ENCODE data around the gene RTF1. TPM values are rescaled to one million over a fixed set of nuclear protein-coding genes. Genes with fewer than 3 reads are reported as not detected.
A peak's percentile ranks its signal among the peaks of the same experiment; 100 is the strongest.

The RTF1 gene
- total RNA-seq, 1 experiment from 2014 or later: 49.5 TPM

DNA sequence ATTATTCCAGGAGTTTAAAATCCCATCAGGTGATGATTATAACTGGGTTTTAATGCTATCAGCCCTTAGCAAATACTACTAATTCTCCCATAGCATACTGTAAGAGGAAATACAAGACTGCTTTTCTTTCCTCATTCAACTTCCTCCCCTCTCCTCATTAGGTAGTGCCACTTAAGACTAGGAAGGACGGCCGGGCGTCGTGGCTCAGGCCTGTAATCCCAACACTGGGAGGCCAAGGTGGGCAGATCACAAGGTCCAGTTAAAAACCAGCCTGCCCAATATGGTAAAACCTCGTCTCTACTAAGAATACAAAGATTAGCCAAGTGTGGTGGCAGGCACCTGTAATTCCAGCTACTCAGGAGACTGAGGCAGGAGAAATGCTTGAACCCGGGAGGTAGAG lies 29.2 kb upstream of the RTF1 start:
- DNase-seq: no peak
- H2BK120ac ChIP-seq (ENCODE audit: low read depth, low read length, poor library complexity, severe bottlenecking): no peak overlapping the region
- no peaks in the 10 kb centered on the region for H3K4me1 Mint-ChIP-seq
- H4K8ac ChIP-seq (replicated peaks; ENCODE audit: insufficient read length, low read depth, low read length): no peak overlapping the region
- H3K27me3 Mint-ChIP-seq (ENCODE audit: low read depth): no peaks in the 10 kb centered on the region
- H3K23me2 ChIP-seq (ENCODE audit: insufficient read length, low read depth, low read length, poor library complexity, severe bottlenecking): no peaks in the 10 kb centered on the region
- peak overlapping the region in 1 of 3 experiments; percentile 73; a peak in 1 of 7 replicates for H3K27ac Mint-ChIP-seq
- no peaks in the 10 kb centered on the region for H3K4me1 ChIP-seq (ENCODE audit: insufficient read depth, low read length)
- no peak overlapping the region for H2AK5ac ChIP-seq (ENCODE audit: insufficient read length, low read length)
- H3K27me3 ChIP-seq (ENCODE audit: insufficient read depth, low read length): no peaks in the 10 kb centered on the region
- H3K27ac ChIP-seq (ENCODE audit: insufficient read length, low read depth, low read length): no peak overlapping the region
- no peaks in the 10 kb centered on the region for H3K79me2 ChIP-seq (ENCODE audit: insufficient read depth, low read length)
- no peak overlapping the region for H2BK15ac ChIP-seq (ENCODE audit: low read depth, low read length)
- H3K23ac ChIP-seq (ENCODE audit: insufficient read length, low read depth, low read length): no peak overlapping the region
- H3K9me3 ChIP-seq (ENCODE audit: control insufficient read depth, low read depth, low read length): no peaks in the 10 kb centered on the region
- no peaks in the 10 kb centered on the region for H3K9me3 Mint-ChIP-seq
- no peak overlapping the region for H3K14ac ChIP-seq (ENCODE audit: insufficient read depth, low read length)
- H2AFZ ChIP-seq (ENCODE audit: low read length): no peak overlapping the region
- no peak overlapping the region for H3K9ac ChIP-seq (ENCODE audit: extremely low read depth, insufficient read length, low read length)
- no peak overlapping the region for H2BK12ac ChIP-seq (ENCODE audit: insufficient read length, low read depth, low read length)
- H3K4me3 Mint-ChIP-seq: no peak overlapping the region
- no peak overlapping the region for H4K91ac ChIP-seq (ENCODE audit: insufficient read length, low read depth, low read length)
- no peak overlapping the region for H3K4me2 ChIP-seq (ENCODE audit: insufficient read depth, insufficient read length, low read length)
- H2BK5ac ChIP-seq (ENCODE audit: insufficient read length, low read length): no peak overlapping the region
- H4K20me1 ChIP-seq (ENCODE audit: control insufficient read depth, insufficient read depth, insufficient read length): no peaks in the 10 kb centered on the region
- no peak overlapping the region for H3K56ac ChIP-seq (ENCODE audit: insufficient read length, low read depth, low read length)
- H3K79me1 ChIP-seq (ENCODE audit: insufficient read depth, low read depth, low read length, poor library complexity, severe bottlenecking): no peaks in the 10 kb centered on the region
- no CpG with 5 or more reads among the region's 6 CpGs for WGBS (ENCODE audit: extremely low coverage, insufficient read length, low lambda C conversion rate)
- no peak overlapping the region for H3K18ac ChIP-seq (ENCODE audit: insufficient read length, low read depth, low read length)
- H4K5ac ChIP-seq (ENCODE audit: insufficient read length, low read depth, low read length): no peak overlapping the region
- TF ChIP-seq, protein P1, sequence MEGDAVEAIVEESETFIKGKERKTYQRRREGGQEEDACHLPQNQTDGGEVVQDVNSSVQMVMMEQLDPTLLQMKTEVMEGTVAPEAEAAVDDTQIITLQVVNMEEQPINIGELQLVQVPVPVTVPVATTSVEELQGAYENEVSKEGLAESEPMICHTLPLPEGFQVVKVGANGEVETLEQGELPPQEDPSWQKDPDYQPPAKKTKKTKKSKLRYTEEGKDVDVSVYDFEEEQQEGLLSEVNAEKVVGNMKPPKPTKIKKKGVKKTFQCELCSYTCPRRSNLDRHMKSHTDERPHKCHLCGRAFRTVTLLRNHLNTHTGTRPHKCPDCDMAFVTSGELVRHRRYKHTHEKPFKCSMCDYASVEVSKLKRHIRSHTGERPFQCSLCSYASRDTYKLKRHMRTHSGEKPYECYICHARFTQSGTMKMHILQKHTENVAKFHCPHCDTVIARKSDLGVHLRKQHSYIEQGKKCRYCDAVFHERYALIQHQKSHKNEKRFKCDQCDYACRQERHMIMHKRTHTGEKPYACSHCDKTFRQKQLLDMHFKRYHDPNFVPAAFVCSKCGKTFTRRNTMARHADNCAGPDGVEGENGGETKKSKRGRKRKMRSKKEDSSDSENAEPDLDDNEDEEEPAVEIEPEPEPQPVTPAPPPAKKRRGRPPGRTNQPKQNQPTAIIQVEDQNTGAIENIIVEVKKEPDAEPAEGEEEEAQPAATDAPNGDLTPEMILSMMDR (conservative IDR thresholded peaks at IDR 0.05): no peak
- peaks cover under 1 to 10% (median 3%) of the 10 kb centered on the region in 3 experiments; a peak in 6 of 7 replicates for H3K36me3 Mint-ChIP-seq (ENCODE audit: insufficient read depth in 1 of 3, low read depth in 3 of 3)
- no peak overlapping the region for H2BK20ac ChIP-seq (ENCODE audit: low read depth, low read length, poor library complexity, severe bottlenecking)
- no peak overlapping the region for H3K4ac ChIP-seq (ENCODE audit: low read depth, low read length)
- no peak overlapping the region for H3T11ph ChIP-seq (ENCODE audit: low read length)
